SK-N-SH (cell line): ENCODE measurements around the gene URM1. TPM values are rescaled to one million over a fixed set of nuclear protein-coding genes. Genes with fewer than 3 reads are reported as not detected.
A peak's percentile ranks its signal among the peaks of the same experiment; 100 is the strongest.

Experiments
- CTCF ChIA-PET: fragments of 300-600, 350-600 bp; formaldehyde crosslinking; extraction: SDS; loops from one replicate; lab custom pipeline; 2021; lab: Yijun Ruan, JAX
- POLR2A ChIA-PET: fragments of 350-600 bp; sonication (Branson Sonifier 250); formaldehyde crosslinking; extraction: SDS; loops from one replicate; lab custom pipeline; 2020; ENCODE audit warnings: antibody characterized with exemption, inconsistent platforms; lab: Yijun Ruan, JAX
- DNase-seq: peaks from one replicate; pipeline ENCODE4 v3.0.0; 2012
- H2AFZ ChIP-seq: fragments of 200-600 bp; sonication (generic); 2 replicates; pipeline ENCODE4 v1.8.1; 2016; ENCODE audit warnings: antibody characterized with exemption, mild to moderate bottlenecking, low read depth
- H3F3A ChIP-seq: fragments of 200-600 bp; sonication (generic); replicated peaks from 2 replicates; pipeline ENCODE3; 2016; ENCODE audit warnings: antibody characterized with exemption, mild to moderate bottlenecking; ENCODE audit not compliant: insufficient read depth
- H3K27ac ChIP-seq, 2 experiments: fragments of 200-500 bp in 1 of 2; fragments of 200-600 bp in 1 of 2; sonication (Bioruptor generic) in 1 of 2; sonication (generic), shearing (Covaris generic) in 1 of 2; 2 replicates each; pipeline versions ENCODE4 v1.5.1 to v1.6.1; 2014 to 2016; ENCODE audit warnings: low read depth in 2 of 2, inconsistent platforms in 1 of 2, low read length in 1 of 2, mild to moderate bottlenecking in 1 of 2, mixed read lengths in 1 of 2
- H3K27me3 ChIP-seq: fragments of 200-600 bp; sonication (generic), shearing (Covaris generic); 2 replicates; pipeline ENCODE4 v1.6.1; 2016; ENCODE audit warnings: mixed run types; ENCODE audit not compliant: insufficient read depth
- H3K36me3 ChIP-seq, 2 experiments: fragments of 200-500 bp in 1 of 2; fragments of 200-600 bp in 1 of 2; sonication (Bioruptor generic) in 1 of 2; sonication (generic) in 1 of 2; replicated peaks in 1 of 2; 2 replicates each; pipeline versions ENCODE3 to v1.5.1; 2014 to 2016; ENCODE audit warnings: low read length in 1 of 2, mild to moderate bottlenecking in 1 of 2; ENCODE audit not compliant: insufficient read depth in 2 of 2, control insufficient read depth in 1 of 2
- H3K4me1 ChIP-seq, 2 experiments: fragments of 200-500 bp in 1 of 2; fragments of 200-600 bp in 1 of 2; sonication (Bioruptor generic) in 1 of 2; sonication (generic), shearing (Covaris generic) in 1 of 2; 2 replicates each; pipeline versions ENCODE4 v1.5.1 to v1.6.1; 2014 to 2016; ENCODE audit warnings: low read depth in 1 of 2, low read length in 1 of 2, mixed run types in 1 of 2; ENCODE audit not compliant: insufficient read depth in 2 of 2, control insufficient read depth in 1 of 2
- H3K4me2 ChIP-seq: fragments of 200-600 bp; sonication (generic), shearing (Covaris generic); 2 replicates; pipeline ENCODE4 v1.6.1; 2017; ENCODE audit warnings: mixed run types
- H3K4me3 ChIP-seq, 2 experiments: fragments of 200-500 bp in 1 of 2; fragments of 200-600 bp in 1 of 2; sonication (Bioruptor generic) in 1 of 2; sonication (generic), shearing (Covaris generic) in 1 of 2; 2 replicates each; pipeline versions ENCODE4 v1.5.1 to v1.8.1; 2014 to 2016; ENCODE audit warnings: low read depth in 2 of 2, inconsistent platforms in 1 of 2, low read length in 1 of 2, mild to moderate bottlenecking in 1 of 2, mixed read lengths in 1 of 2, moderate library complexity in 1 of 2
- H3K79me2 ChIP-seq: fragments of 200-600 bp; sonication (generic); 2 replicates; pipeline ENCODE4 v1.8.1; 2017; ENCODE audit warnings: mild to moderate bottlenecking; ENCODE audit not compliant: insufficient read depth
- H3K9ac ChIP-seq: fragments of 200-600 bp; sonication (generic); 2 replicates; pipeline ENCODE4 v1.6.1; 2017; ENCODE audit warnings: mixed run types
- H3K9me2 ChIP-seq: fragments of 200-600 bp; sonication (generic); 2 replicates; pipeline ENCODE4 v1.6.1; 2017; ENCODE audit warnings: mixed run types
- H3K9me3 ChIP-seq: fragments of 200-600 bp; sonication (generic); 2 replicates; pipeline ENCODE4 v1.6.1; 2017; ENCODE audit warnings: mixed run types, mild to moderate bottlenecking, moderate library complexity
- H4K20me1 ChIP-seq: fragments of 200-600 bp; sonication (generic); 2 replicates; pipeline ENCODE4 v1.6.1; 2017; ENCODE audit warnings: mild to moderate bottlenecking, mixed run types; ENCODE audit not compliant: insufficient read depth
- CHD2 ChIP-seq: fragments of 150-350 bp; IDR thresholded peaks from 2 replicates; pipeline ENCODE4 v1.6.1; 2018; ENCODE audit warnings: low read length; ENCODE audit not compliant: partially characterized antibody
- EZH2phosphoT487 ChIP-seq: fragments of 200-600 bp; sonication (generic); IDR thresholded peaks from 2 replicates; pipeline ENCODE4 v1.6.1; 2017; ENCODE audit warnings: low read depth, mixed run types, mild to moderate bottlenecking, antibody characterized with exemption, moderate library complexity, borderline replicate concordance
- FOSL2 ChIP-seq: IDR thresholded peaks from 2 replicates; pipeline ENCODE4 v1.4.0; 2012; ENCODE audit warnings: low read depth, mild to moderate bottlenecking, moderate library complexity, borderline replicate concordance
- FOXM1 ChIP-seq: IDR thresholded peaks from 2 replicates; pipeline ENCODE4 v1.4.0; 2012; ENCODE audit warnings: low read depth, mild to moderate bottlenecking
- IRF3 ChIP-seq: fragments of 150-350 bp; IDR thresholded peaks from 2 replicates; pipeline ENCODE4 v1.6.1; 2016; ENCODE audit warnings: mild to moderate bottlenecking, low read depth, low read length
- JUND ChIP-seq: IDR thresholded peaks from 2 replicates; pipeline ENCODE4 v1.4.0; 2012
- MXI1 ChIP-seq: IDR thresholded peaks from 2 replicates; pipeline ENCODE4 v1.6.1; 2012; ENCODE audit warnings: mild to moderate bottlenecking, low read depth, low read length, improper control_type of control experiment
- PBX3 ChIP-seq: IDR thresholded peaks from 2 replicates; pipeline ENCODE4; 2012
- POLR2AphosphoS5 ChIP-seq: IDR thresholded peaks from 2 replicates; pipeline ENCODE4 v1.6.1; 2012; ENCODE audit warnings: low read depth, low read length
- REST ChIP-seq: IDR thresholded peaks from 2 replicates; pipeline ENCODE4 v1.6.1; 2012; ENCODE audit warnings: mild to moderate bottlenecking, low read depth, low read length, moderate library complexity
- RFX5 ChIP-seq: IDR thresholded peaks from 2 replicates; pipeline ENCODE4 v1.6.1; 2012; ENCODE audit warnings: mild to moderate bottlenecking, improper control_type of control experiment, low read length
- RXRA ChIP-seq: IDR thresholded peaks from 2 replicates; pipeline ENCODE4 v1.4.0; 2012; ENCODE audit warnings: low read depth, mild to moderate bottlenecking, borderline replicate concordance
- SMC3 ChIP-seq: IDR thresholded peaks from 2 replicates; pipeline ENCODE4 v1.6.1; 2012; ENCODE audit warnings: low read depth, low read length, improper control_type of control experiment
- TAF1 ChIP-seq: IDR thresholded peaks from 2 replicates; pipeline ENCODE4 v1.6.1; 2012; ENCODE audit warnings: low read depth, mild to moderate bottlenecking, low read length, moderate library complexity, borderline replicate concordance
- YY1 ChIP-seq: IDR thresholded peaks from 2 replicates; pipeline ENCODE4 v1.4.0; 2012; ENCODE audit warnings: low read depth, mild to moderate bottlenecking
- WGBS: methylation state at CpG from one replicate; pipeline ENCODE4 v1.1.6; 2017; ENCODE audit warnings: low lambda C conversion rate; 5-methylcytosine and 5-hydroxymethylcytosine counted together
- polyA plus RNA-seq, 3 experiments: library from polyadenylated mRNA; depleted of rRNA; stranded (reverse); fragments of >200 nt; gene quantifications; 2 replicates each; pipeline ENCODE4 v1.2.3, GENCODE V29; 2012

The URM1 gene
- polyA plus RNA-seq, 1 of the 3 experiments (the other 2 are of a cell fraction), result 58.9 TPM

- Histone ChIP-seq H3F3A (peaks cover 12% of the 10 kb centered on the region), H3K36me3 (no peaks in the 10 kb centered on the region), H3K9me3 (no peaks in the 10 kb centered on the region), H3K27me3 (no peaks in the 10 kb centered on the region), H3K9me2 (no peaks in the 10 kb centered on the region)
- no peak for DNase-seq
- CTCF ChIA-PET, result interaction anchor here (0.6 to 4.1 kb wide), 31 partner anchors 9 to 241 kb away, joined by 3 to 113 read pairs (median 4); partner anchors contain the start of genes CERCAM, ODF2 and URM1
- TF ChIP-seq IRF3 (no peak), TAF1 (no peak), RXRA (no peak), RFX5 (no peak), FOXM1 (no peak), PBX3 (no peak), REST (no peak), JUND (no peak), FOSL2 (no peak), CHD2 (no peak), EZH2phosphoT487 (no peak), YY1 (no peak), MXI1 (no peak), SMC3 (no peak), POLR2AphosphoS5 (no peak)
- TF ChIP-seq, all 33 proteins: peak for 0
- Histone ChIP-seq H3K27ac (peak overlapping the region in 1 of 2 experiments; percentile 29; a peak in 1 of 4 replicates), H3K79me2 (no peaks in the 10 kb centered on the region), H4K20me1 (no peaks in the 10 kb centered on the region), H3K4me1 (peaks cover 7 to 8% of the 10 kb centered on the region in 2 experiments; a peak in 2 of 4 replicates), H3K4me3 (no peak overlapping the region), H3K9ac (no peak overlapping the region), H2AFZ (no peak overlapping the region), H3K4me2 (peak overlapping the region; percentile 87; the same call in 1 of the 2 replicates)
- POLR2A ChIA-PET, result interaction anchor here (1.8 to 2.7 kb wide), 2 partner anchors 8 to 57 kb away, joined by 7 to 11 read pairs; partner anchors contain the start of genes CERCAM and URM1
- 83% methylated on average over 2 of the region's 3 CpGs for WGBS
Measured at GRCh38 chr9:128362774-128363173, 8.4 kb upstream of the URM1 start.
